ENCODE measurements around the gene A1CF. TPM values are rescaled to one million over a fixed set of nuclear protein-coding genes. Genes with fewer than 3 reads are reported as not detected.

A1CF gene
- total RNA-seq, 1 donor from 2014 or later: not detected

GRCh38 chr10:50874723-50875122, 10.7 kb downstream of the A1CF start:
- no peak for DNase-seq (ENCODE audit: low spot score)
- intact Hi-C loops (cut with DNase I): no loop called here

- intact Hi-C loops (cut with DNase I): no loop called here
- no peak for DNase-seq (ENCODE audit: low spot score)
Measured at GRCh38 chr10:50866317-50866716, 19.1 kb downstream of the A1CF start.

GRCh38 chr10:50862719-50863118, 22.7 kb downstream of the A1CF start:
- intact Hi-C loops (cut with DNase I): no loop called here
- no peak for DNase-seq (ENCODE audit: low spot score)

GRCh38 chr10:50861370-50861769, 24.1 kb downstream of the A1CF start:
- intact Hi-C loops (cut with DNase I): no loop called here
- no peak for DNase-seq (ENCODE audit: low spot score)

GRCh38 chr10:50857579-50857978, 27.8 kb downstream of the A1CF start:
- DNase-seq (ENCODE audit: low spot score): no peak
- intact Hi-C loops (cut with DNase I): no loop called here

- intact Hi-C loops (cut with DNase I): no loop called here
- no peak for DNase-seq (ENCODE audit: low spot score)
Measured at GRCh38 chr10:50855461-50855860, 30.0 kb downstream of the A1CF start.

GRCh38 chr10:50855015-50855414, 30.4 kb downstream of the A1CF start:
- intact Hi-C loops (cut with DNase I): no loop called here
- DNase-seq (ENCODE audit: low spot score): no peak

GRCh38 chr10:50853557-50853956, 31.9 kb downstream of the A1CF start:
- no peak for DNase-seq (ENCODE audit: low spot score)
- intact Hi-C loops (cut with DNase I): no loop called here

- intact Hi-C loops (cut with DNase I): no loop called here
- no peak for DNase-seq (ENCODE audit: low spot score)
Measured at GRCh38 chr10:50851884-50852671, 33.3 kb downstream of the A1CF start.

GRCh38 chr10:50850578-50851230, 34.7 kb downstream of the A1CF start:
- intact Hi-C loops (cut with DNase I): no loop called here
- DNase-seq (ENCODE audit: low spot score): no peak

GRCh38 chr10:50846753-50847152, 38.7 kb downstream of the A1CF start:
- DNase-seq (ENCODE audit: low spot score): no peak
- intact Hi-C loops (cut with DNase I): no loop called here

GRCh38 chr10:50837095-50837494, 48.3 kb downstream of the A1CF start:
- DNase-seq (ENCODE audit: low spot score): no peak
- intact Hi-C loops (cut with DNase I): no loop called here

GRCh38 chr10:50832171-50832751, 53.2 kb downstream of the A1CF start:
- DNase-seq (ENCODE audit: low spot score): no peak

GRCh38 chr10:50830066-50830465, 55.4 kb downstream of the A1CF start:
- intact Hi-C loops (cut with DNase I): no loop called here
- DNase-seq (ENCODE audit: low spot score): no peak

More at GRCh38 chr10:50832171-50832751, 53.2 kb downstream of the A1CF start:
- intact Hi-C loops (cut with DNase I): no loop called here

- no peak for DNase-seq (ENCODE audit: low spot score)
- intact Hi-C loops (cut with DNase I): no loop called here
Measured at GRCh38 chr10:50824782-50825181, 60.6 kb downstream of the A1CF start.

GRCh38 chr10:50823789-50824188, 61.6 kb downstream of the A1CF start:
- intact Hi-C loops (cut with DNase I): no loop called here
- no peak for DNase-seq (ENCODE audit: low spot score)

- intact Hi-C loops (cut with DNase I): no loop called here
- DNase-seq (ENCODE audit: low spot score): no peak
Measured at GRCh38 chr10:50809596-50809995, 75.8 kb downstream of the A1CF start.

GRCh38 chr10:50807851-50808776, 77.3 kb downstream of the A1CF start:
- no peak for DNase-seq (ENCODE audit: low spot score)
- intact Hi-C loops (cut with DNase I): no loop called here

GRCh38 chr10:50805981-50806622, 79.3 kb downstream of the A1CF start:
- intact Hi-C loops (cut with DNase I): no loop called here

More at GRCh38 chr10:50805981-50806622, 79.3 kb downstream of the A1CF start:
- DNase-seq (ENCODE audit: low spot score): no peak
